ENCODE measurements around the gene SIPA1.
"Not testable (repeated sequence)": the region's sequence is repeated elsewhere in the genome, so short reads cannot be mapped to it uniquely, and the experiment has no call there.

SIPA1 gene

GRCh38 chr11:65662799-65663638, 25.1 kb downstream of the SIPA1 start, which contains the start of gene RELA:
RELA (minus strand) TSS chr11:65662916; CDS start chr11:65662832, 84 bp downstream.
- DNase-seq: peak; percentile 85

- DNase-seq: peak; percentile 34
These were observed 25.8 kb downstream of the SIPA1 start for GRCh38 chr11:65663639-65664200.

- no peak for DNase-seq
These were observed 34.4 kb downstream of the SIPA1 start for GRCh38 chr11:65672180-65672860.

GRCh38 chr11:65672982-65673381, 35.1 kb downstream of the SIPA1 start:
- DNase-seq: no peak

GRCh38 chr11:65680192-65680743, 42.4 kb downstream of the SIPA1 start:
- no peak for DNase-seq

GRCh38 chr11:65683480-65683879, 45.6 kb downstream of the SIPA1 start:
- not testable (repeated sequence) for DNase-seq

GRCh38 chr11:65685981-65686380, 48.1 kb downstream of the SIPA1 start:
- DNase-seq: no peak

GRCh38 chr11:65691847-65692246, 53.9 kb downstream of the SIPA1 start:
- not testable (repeated sequence) for DNase-seq

- no peak for DNase-seq
These were observed 54.5 kb downstream of the SIPA1 start for GRCh38 chr11:65692367-65692766.

GRCh38 chr11:65695459-65696241, 57.7 kb downstream of the SIPA1 start:
- DNase-seq: no peak

GRCh38 chr11:65696802-65697552, 59.1 kb downstream of the SIPA1 start:
- no peak for DNase-seq

GRCh38 chr11:65698205-65698604, 60.3 kb downstream of the SIPA1 start:
- no peak for DNase-seq

- DNase-seq: no peak
These were observed 61.4 kb downstream of the SIPA1 start for GRCh38 chr11:65699306-65699705.

GRCh38 chr11:65700399-65700798, 62.5 kb downstream of the SIPA1 start:
- DNase-seq: no peak
